Measurements from ENCODE around the gene RASL12. TPM values are rescaled to one million over a fixed set of nuclear protein-coding genes. Genes with fewer than 3 reads are reported as not detected.

The RASL12 gene
- total RNA-seq, 1 donor from 2014 or later, result 5.8 TPM

- Histone ChIP-seq H3F3A (ENCODE audit: low read depth) (peaks cover 2% of the 10 kb centered on the region), H2AFZ (replicated peaks) (no peak overlapping the region), H3K27ac (no peak overlapping the region), H3K4me1 (no peaks in the 10 kb centered on the region), H3K79me2 (ENCODE audit: low read depth) (no peaks in the 10 kb centered on the region), H4K20me1 (ENCODE audit: low read depth) (no peaks in the 10 kb centered on the region), H3K36me3 (no peaks in the 10 kb centered on the region), H3K27me3 (peaks cover 16% of the 10 kb centered on the region), H3K4me3 (peak overlapping the region; percentile 43), H3K9ac (no peak overlapping the region), H3K4me2 (peak overlapping the region; percentile 78), H3K9me3 (ENCODE audit: low read depth) (no peaks in the 10 kb centered on the region)
- no peak overlapping the region for H3K4me3 Mint-ChIP-seq
- H3K4me1 Mint-ChIP-seq, result no peaks in the 10 kb centered on the region
- no peak overlapping the region for H3K27ac Mint-ChIP-seq
- no peak for DNase-seq (ENCODE audit: low spot score)
- H3K27me3 Mint-ChIP-seq (ENCODE audit: insufficient read depth, low read depth), result no peaks in the 10 kb centered on the region
- peaks cover 19% of the 10 kb centered on the region for H3K36me3 Mint-ChIP-seq
- no peak for TF ChIP-seq EZH2 (IDR thresholded peaks at IDR 0.05)
- TF ChIP-seq EZH2phosphoT487 (IDR thresholded peaks at IDR 0.05), result no peak
- no peak for TF ChIP-seq CTCF (IDR thresholded peaks at IDR 0.05)
- H3K9me3 Mint-ChIP-seq, result no peaks in the 10 kb centered on the region
Observed at GRCh38 chr15:65102912-65103311, 35.1 kb upstream of the RASL12 start.

- no peak overlapping the region for H3K9ac ChIP-seq
- peaks cover 2% of the 10 kb centered on the region for H3F3A ChIP-seq (ENCODE audit: low read depth)
- TF ChIP-seq EZH2 (IDR thresholded peaks at IDR 0.05) (no peak), CTCF (IDR thresholded peaks at IDR 0.05) (peak; percentile 2), EZH2phosphoT487 (IDR thresholded peaks at IDR 0.05) (no peak)
- H3K4me2 ChIP-seq, result peak overlapping the region; percentile 78
- H3K27ac ChIP-seq, result no peak overlapping the region
- Mint-ChIP-seq H3K4me1 (no peaks in the 10 kb centered on the region), H3K36me3 (peaks cover 22% of the 10 kb centered on the region), H3K27me3 (ENCODE audit: insufficient read depth, low read depth) (peaks cover 2% of the 10 kb centered on the region), H3K9me3 (no peaks in the 10 kb centered on the region), H3K4me3 (no peak overlapping the region), H3K27ac (peak overlapping the region; percentile 46)
- no peaks in the 10 kb centered on the region for H3K36me3 ChIP-seq
- H3K79me2 ChIP-seq (ENCODE audit: low read depth), result no peaks in the 10 kb centered on the region
- H3K4me1 ChIP-seq, result no peaks in the 10 kb centered on the region
- peak; percentile 61 for DNase-seq (ENCODE audit: low spot score)
- no peaks in the 10 kb centered on the region for H3K9me3 ChIP-seq (ENCODE audit: low read depth)
- H4K20me1 ChIP-seq (ENCODE audit: low read depth), result no peaks in the 10 kb centered on the region
- H3K4me3 ChIP-seq, result peak overlapping the region; percentile 43
- peak overlapping the region; percentile 67 for H2AFZ ChIP-seq (replicated peaks)
- peaks cover 16% of the 10 kb centered on the region for H3K27me3 ChIP-seq
Observed at GRCh38 chr15:65101891-65102708, 34.3 kb upstream of the RASL12 start.

- peaks cover 2% of the 10 kb centered on the region for H3F3A ChIP-seq (ENCODE audit: low read depth)
- peak; percentile 90 for DNase-seq (ENCODE audit: low spot score)
- H3K9me3 ChIP-seq (ENCODE audit: low read depth), result no peaks in the 10 kb centered on the region
- H4K20me1 ChIP-seq (ENCODE audit: low read depth), result no peaks in the 10 kb centered on the region
- peak overlapping the region; percentile 78 for H3K4me2 ChIP-seq
- Mint-ChIP-seq H3K36me3 (peaks cover 22% of the 10 kb centered on the region), H3K4me1 (no peaks in the 10 kb centered on the region), H3K27me3 (ENCODE audit: insufficient read depth, low read depth) (peaks cover 2% of the 10 kb centered on the region), H3K4me3 (no peak overlapping the region), H3K27ac (peak overlapping the region; percentile 46), H3K9me3 (no peaks in the 10 kb centered on the region)
- no peaks in the 10 kb centered on the region for H3K4me1 ChIP-seq
- peaks cover 16% of the 10 kb centered on the region for H3K27me3 ChIP-seq
- peak overlapping the region; percentile 43 for H3K4me3 ChIP-seq
- H3K27ac ChIP-seq, result no peak overlapping the region
- peak overlapping the region; percentile 67 for H2AFZ ChIP-seq (replicated peaks)
- H3K9ac ChIP-seq, result no peak overlapping the region
- H3K36me3 ChIP-seq, result no peaks in the 10 kb centered on the region
- no peaks in the 10 kb centered on the region for H3K79me2 ChIP-seq (ENCODE audit: low read depth)
- TF ChIP-seq EZH2 (IDR thresholded peaks at IDR 0.05) (peak; percentile 32), EZH2phosphoT487 (IDR thresholded peaks at IDR 0.05) (no peak), CTCF (IDR thresholded peaks at IDR 0.05) (peak; percentile 97)
Observed at GRCh38 chr15:65101411-65101890, 33.7 kb upstream of the RASL12 start.
